Endothelial cell of umbilical vein (primary cell): ENCODE results near the gene BACE1-AS.

Source experiments
- GATA2 ChIP-seq: IDR thresholded peaks from 2 replicates; pipeline ENCODE4 v1.7.0; 2011; ENCODE audit warnings: low read depth, mild to moderate bottlenecking, moderate library complexity, mixed read lengths, low read length; ENCODE audit not compliant: insufficient read length, insufficient read depth
- JUN ChIP-seq: IDR thresholded peaks from 2 replicates; pipeline ENCODE4 v1.6.1; 2011; ENCODE audit warnings: borderline replicate concordance, low read depth; ENCODE audit not compliant: insufficient read length, insufficient read depth
- MYC ChIP-seq: IDR thresholded peaks from one replicate; pipeline ENCODE4 v1.6.1; 2011; ENCODE audit warnings: mild to moderate bottlenecking, low read depth, low read length
- POLR2AphosphoS5 ChIP-seq: IDR thresholded peaks from 2 replicates; pipeline ENCODE4 v1.6.1; 2012; ENCODE audit warnings: low read depth, mild to moderate bottlenecking, control low read depth, low read length, moderate library complexity; ENCODE audit not compliant: insufficient read depth
- TF ChIP-seq, protein P1 (sequence below), 2 donors: IDR thresholded peaks; 1 replicate in 1 of 2; 2 replicates in 1 of 2; pipeline ENCODE4 v1.5.1; 2011; ENCODE audit warnings: low read length in 2 of 2, mild to moderate bottlenecking in 2 of 2, moderate library complexity in 2 of 2, control low read depth in 1 of 2, inconsistent platforms in 1 of 2, low read depth in 1 of 2; ENCODE audit not compliant: insufficient read depth in 1 of 2; ENCODE audit errors: extremely low read depth in 1 of 2
- TF ChIP-seq, protein P2 (sequence below): IDR thresholded peaks from 2 replicates; pipeline ENCODE4 v1.6.1; 2011; ENCODE audit not compliant: insufficient read depth, insufficient read length

DNA sequence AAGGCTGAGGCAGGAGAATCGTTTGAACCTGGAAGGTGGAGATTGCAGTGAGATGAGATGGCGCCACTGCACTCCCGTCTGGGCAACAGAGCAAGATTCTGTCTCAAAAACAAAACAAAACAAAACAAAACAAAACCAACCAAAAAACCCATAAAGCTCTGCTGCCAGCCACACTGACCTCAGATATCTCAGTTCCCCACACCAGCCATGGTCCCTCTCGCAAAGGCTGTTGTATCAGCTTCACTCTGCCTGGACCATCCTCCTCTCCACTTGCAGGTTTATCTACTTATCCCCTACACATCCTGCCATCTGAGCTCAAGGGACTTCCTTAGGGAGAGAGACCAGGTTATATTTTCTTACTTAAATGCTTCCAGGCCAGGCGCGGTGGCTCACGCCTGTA, 11.1 kb downstream of the BACE1-AS start:
- no peak for TF ChIP-seq POLR2AphosphoS5
- TF ChIP-seq, protein P1, sequence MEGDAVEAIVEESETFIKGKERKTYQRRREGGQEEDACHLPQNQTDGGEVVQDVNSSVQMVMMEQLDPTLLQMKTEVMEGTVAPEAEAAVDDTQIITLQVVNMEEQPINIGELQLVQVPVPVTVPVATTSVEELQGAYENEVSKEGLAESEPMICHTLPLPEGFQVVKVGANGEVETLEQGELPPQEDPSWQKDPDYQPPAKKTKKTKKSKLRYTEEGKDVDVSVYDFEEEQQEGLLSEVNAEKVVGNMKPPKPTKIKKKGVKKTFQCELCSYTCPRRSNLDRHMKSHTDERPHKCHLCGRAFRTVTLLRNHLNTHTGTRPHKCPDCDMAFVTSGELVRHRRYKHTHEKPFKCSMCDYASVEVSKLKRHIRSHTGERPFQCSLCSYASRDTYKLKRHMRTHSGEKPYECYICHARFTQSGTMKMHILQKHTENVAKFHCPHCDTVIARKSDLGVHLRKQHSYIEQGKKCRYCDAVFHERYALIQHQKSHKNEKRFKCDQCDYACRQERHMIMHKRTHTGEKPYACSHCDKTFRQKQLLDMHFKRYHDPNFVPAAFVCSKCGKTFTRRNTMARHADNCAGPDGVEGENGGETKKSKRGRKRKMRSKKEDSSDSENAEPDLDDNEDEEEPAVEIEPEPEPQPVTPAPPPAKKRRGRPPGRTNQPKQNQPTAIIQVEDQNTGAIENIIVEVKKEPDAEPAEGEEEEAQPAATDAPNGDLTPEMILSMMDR (IDR thresholded peaks at IDR 0.05; ENCODE audit: extremely low read depth in 1 of 2, insufficient read depth in 1 of 2, low read depth in 1 of 2, low read length in 2 of 2), result no peak
- no peak for TF ChIP-seq MYC
- TF ChIP-seq, protein P2, sequence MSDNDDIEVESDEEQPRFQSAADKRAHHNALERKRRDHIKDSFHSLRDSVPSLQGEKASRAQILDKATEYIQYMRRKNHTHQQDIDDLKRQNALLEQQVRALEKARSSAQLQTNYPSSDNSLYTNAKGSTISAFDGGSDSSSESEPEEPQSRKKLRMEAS, result no peak
- TF ChIP-seq JUN, result no peak
- no peak for TF ChIP-seq GATA2
